SHP77 (cell line): ENCODE data around the gene ARHGAP29.
"Not testable (repeated sequence)": the region's sequence is repeated elsewhere in the genome, so short reads cannot be mapped to it uniquely, and the experiment has no call there.

Source experiments
- DNase-seq, 2 experiments: peaks; one replicate each; lab custom pipeline; 2025; lab: John Stamatoyannopoulos, UW

The ARHGAP29 gene

GRCh38 chr1:94180650-94181049 lies 56.7 kb downstream of the ARHGAP29 start:
- no peak for DNase-seq

GRCh38 chr1:94178901-94179300 lies 58.5 kb downstream of the ARHGAP29 start:
- no peak for DNase-seq

- no peak for DNase-seq
These were observed 68.3 kb downstream of the ARHGAP29 start for GRCh38 chr1:94169126-94169525.

- DNase-seq, result no peak
These were observed 71.5 kb downstream of the ARHGAP29 start for GRCh38 chr1:94165843-94166242.

- DNase-seq, result not testable (repeated sequence)
These were observed 72.5 kb downstream of the ARHGAP29 start for GRCh38 chr1:94164885-94165284.

GRCh38 chr1:94164121-94164520 lies 73.3 kb downstream of the ARHGAP29 start:
- DNase-seq, result not testable (repeated sequence)

GRCh38 chr1:94163249-94163648 lies 74.1 kb downstream of the ARHGAP29 start:
- not testable (repeated sequence) for DNase-seq

GRCh38 chr1:94160811-94161210 lies 76.6 kb downstream of the ARHGAP29 start:
- peak; percentile 27 to 33 for DNase-seq

GRCh38 chr1:94156096-94156625 lies 81.2 kb downstream of the ARHGAP29 start:
- DNase-seq, result no peak

- DNase-seq, result no peak
These were observed 82.4 kb downstream of the ARHGAP29 start for GRCh38 chr1:94154989-94155388.

- no peak for DNase-seq
These were observed 84.3 kb downstream of the ARHGAP29 start for GRCh38 chr1:94153133-94153532.

GRCh38 chr1:94149166-94149565 lies 88.2 kb downstream of the ARHGAP29 start:
- not testable (repeated sequence) for DNase-seq

GRCh38 chr1:94146273-94146672 lies 91.1 kb downstream of the ARHGAP29 start:
- DNase-seq, result no peak

- no peak for DNase-seq
These were observed 92.5 kb downstream of the ARHGAP29 start for GRCh38 chr1:94144836-94145235.

GRCh38 chr1:94143809-94144176 lies 93.6 kb downstream of the ARHGAP29 start:
- peak; percentile 43 to 45 for DNase-seq

- peak in 1 of 2 experiments; percentile 18 for DNase-seq
These were observed 94.1 kb downstream of the ARHGAP29 start for GRCh38 chr1:94143173-94143808.

GRCh38 chr1:94142583-94142982 lies 94.8 kb downstream of the ARHGAP29 start:
- no peak for DNase-seq

- no peak for DNase-seq
These were observed 95.4 kb downstream of the ARHGAP29 start for GRCh38 chr1:94142022-94142421.

- no peak for DNase-seq
These were observed 105.3 kb downstream of the ARHGAP29 start for GRCh38 chr1:94132111-94132510.

GRCh38 chr1:94130851-94131595 lies 106.4 kb downstream of the ARHGAP29 start:
- no peak for DNase-seq

- DNase-seq, result no peak
These were observed 110.7 kb downstream of the ARHGAP29 start for GRCh38 chr1:94126651-94127050.

- no peak for DNase-seq
These were observed 111.6 kb downstream of the ARHGAP29 start for GRCh38 chr1:94125551-94126514.
